Activated effector memory CD4-positive, alpha-beta T cell treated with Interleukin-2 at 50 U/mL for 16 hours (primary cell): Measurements from ENCODE around the gene GBX2.

Experiments used
- DNase-seq: peaks from one replicate; pipeline ENCODE4 v3.0.0-alpha.2; 2020

Gene GBX2

GRCh38 chr2:236166796-236167296, 1.3 kb downstream of the GBX2 start:
- no peak for DNase-seq

- no peak for DNase-seq
These were observed 2.1 kb downstream of the GBX2 start for GRCh38 chr2:236165842-236166795.

- DNase-seq = no peak
These were observed 3.0 kb downstream of the GBX2 start for GRCh38 chr2:236164925-236165841.

GRCh38 chr2:236164201-236164924, 3.8 kb downstream of the GBX2 start:
- no peak for DNase-seq

GRCh38 chr2:236163471-236164200, 4.5 kb downstream of the GBX2 start:
- no peak for DNase-seq

- no peak for DNase-seq
These were observed 5.2 kb downstream of the GBX2 start for GRCh38 chr2:236162882-236163470.

GRCh38 chr2:236162031-236162845, 5.9 kb downstream of the GBX2 start:
- no peak for DNase-seq

GRCh38 chr2:236161531-236161930, 6.7 kb downstream of the GBX2 start:
- no peak for DNase-seq

GRCh38 chr2:236161082-236161462, 7.1 kb downstream of the GBX2 start:
- no peak for DNase-seq

- DNase-seq = no peak
These were observed 7.7 kb downstream of the GBX2 start for GRCh38 chr2:236160366-236161081.

- no peak for DNase-seq
These were observed 8.4 kb downstream of the GBX2 start for GRCh38 chr2:236159778-236160170.

GRCh38 chr2:236158969-236159777, 9.0 kb downstream of the GBX2 start:
- no peak for DNase-seq

GRCh38 chr2:236157815-236158498, 10.2 kb downstream of the GBX2 start:
- DNase-seq = no peak

- DNase-seq = no peak
These were observed 10.8 kb downstream of the GBX2 start for GRCh38 chr2:236157366-236157765.

GRCh38 chr2:236156860-236157194, 11.4 kb downstream of the GBX2 start:
- DNase-seq = no peak

GRCh38 chr2:236156095-236156859, 11.9 kb downstream of the GBX2 start:
- no peak for DNase-seq

GRCh38 chr2:236155406-236155805, 12.8 kb downstream of the GBX2 start:
- DNase-seq = no peak

GRCh38 chr2:236146436-236146835, 21.8 kb downstream of the GBX2 start:
- DNase-seq = no peak
